Thoracic aorta (tissue), 2 donors: ENCODE measurements around the gene CHST12. TPM values are rescaled to one million over a fixed set of nuclear protein-coding genes. Genes with fewer than 3 reads are reported as not detected.
A peak's percentile ranks its signal among the peaks of the same experiment; 100 is the strongest.

Experiments used
- ATAC-seq: fragments of 150-250 bp; one replicate; pipeline ENCODE4 v1.8.0; 2017; ENCODE audit warnings: low read depth; ENCODE audit not compliant: insufficient number of reproducible peaks, low FRiP score
- DNase-seq: peaks from one replicate; pipeline ENCODE4 v3.0.0-alpha.2; 2020; ENCODE audit warnings: low spot score
- H3K27ac ChIP-seq, 2 donors: fragments of 200-600 bp; sonication (generic); 1 replicate in 1 of 2; 2 replicates in 1 of 2; pipeline ENCODE4 v1.5.1; 2016; ENCODE audit warnings: mild to moderate bottlenecking in 2 of 2, moderate library complexity in 2 of 2
- H3K27me3 ChIP-seq: fragments of 200-600 bp; sonication (generic); replicated peaks from 2 replicates; pipeline ENCODE4 v1.6.0; 2016; ENCODE audit warnings: mild to moderate bottlenecking; ENCODE audit not compliant: insufficient read depth
- H3K36me3 ChIP-seq: fragments of 200-600 bp; sonication (generic); one replicate; pipeline ENCODE4 v1.5.1; 2016
- H3K4me1 ChIP-seq, 2 donors: fragments of 200-600 bp; sonication (generic); 1 replicate in 1 of 2; 2 replicates in 1 of 2; pipeline versions ENCODE4 v1.5.1 to v1.6.0; 2016; ENCODE audit warnings: low read depth in 2 of 2, mild to moderate bottlenecking in 1 of 2; ENCODE audit not compliant: control insufficient read depth in 1 of 2
- H3K4me3 ChIP-seq: fragments of 200-600 bp; sonication (generic); 2 replicates; pipeline ENCODE4 v1.5.1; 2016; ENCODE audit warnings: mild to moderate bottlenecking
- H3K9me3 ChIP-seq: fragments of 200-600 bp; sonication (generic); 2 replicates; pipeline ENCODE4 v1.5.1; 2016
- total RNA-seq, 2 donors: library from RNA; depleted of rRNA; stranded (reverse); fragments of >200 nt; gene quantifications; one replicate each; pipeline versions ENCODE4 v1.1.0 to v1.2.3, GENCODE V29; 2016
- TF ChIP-seq, protein P1 (sequence below): fragments of 200-600 bp; sonication (generic); IDR thresholded peaks from one replicate; pipeline ENCODE4 v1.5.1; 2019; ENCODE audit warnings: antibody characterized with exemption

Gene CHST12
- total RNA-seq, 2 donors from 2014 or later = 18.7 to 19.1 TPM

- peaks cover 0 to 9% of the 10 kb centered on the region in 2 donors for H3K4me1 ChIP-seq
- no peak overlapping the region for H3K27ac ChIP-seq
- no peaks in the 10 kb centered on the region for H3K27me3 ChIP-seq
- no peaks in the 10 kb centered on the region for H3K36me3 ChIP-seq
- TF ChIP-seq, protein P1, sequence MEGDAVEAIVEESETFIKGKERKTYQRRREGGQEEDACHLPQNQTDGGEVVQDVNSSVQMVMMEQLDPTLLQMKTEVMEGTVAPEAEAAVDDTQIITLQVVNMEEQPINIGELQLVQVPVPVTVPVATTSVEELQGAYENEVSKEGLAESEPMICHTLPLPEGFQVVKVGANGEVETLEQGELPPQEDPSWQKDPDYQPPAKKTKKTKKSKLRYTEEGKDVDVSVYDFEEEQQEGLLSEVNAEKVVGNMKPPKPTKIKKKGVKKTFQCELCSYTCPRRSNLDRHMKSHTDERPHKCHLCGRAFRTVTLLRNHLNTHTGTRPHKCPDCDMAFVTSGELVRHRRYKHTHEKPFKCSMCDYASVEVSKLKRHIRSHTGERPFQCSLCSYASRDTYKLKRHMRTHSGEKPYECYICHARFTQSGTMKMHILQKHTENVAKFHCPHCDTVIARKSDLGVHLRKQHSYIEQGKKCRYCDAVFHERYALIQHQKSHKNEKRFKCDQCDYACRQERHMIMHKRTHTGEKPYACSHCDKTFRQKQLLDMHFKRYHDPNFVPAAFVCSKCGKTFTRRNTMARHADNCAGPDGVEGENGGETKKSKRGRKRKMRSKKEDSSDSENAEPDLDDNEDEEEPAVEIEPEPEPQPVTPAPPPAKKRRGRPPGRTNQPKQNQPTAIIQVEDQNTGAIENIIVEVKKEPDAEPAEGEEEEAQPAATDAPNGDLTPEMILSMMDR = no peak
- H3K4me3 ChIP-seq = no peak overlapping the region
- no peak for DNase-seq
- H3K9me3 ChIP-seq = no peaks in the 10 kb centered on the region
- ATAC-seq = no peak
Observed at GRCh38 chr7:2420216-2420933, 17.0 kb downstream of the CHST12 start.

- Histone ChIP-seq H3K9me3 (no peaks in the 10 kb centered on the region), H3K36me3 (no peaks in the 10 kb centered on the region), H3K27me3 (no peaks in the 10 kb centered on the region), H3K4me1 (peaks cover 0 to 9% of the 10 kb centered on the region in 2 donors), H3K4me3 (no peak overlapping the region), H3K27ac (no peak overlapping the region)
- DNase-seq (no peak), ATAC-seq (no peak)
- TF ChIP-seq, protein P1 = no peak
Observed at GRCh38 chr7:2421943-2422310, 18.5 kb downstream of the CHST12 start.

DNA sequence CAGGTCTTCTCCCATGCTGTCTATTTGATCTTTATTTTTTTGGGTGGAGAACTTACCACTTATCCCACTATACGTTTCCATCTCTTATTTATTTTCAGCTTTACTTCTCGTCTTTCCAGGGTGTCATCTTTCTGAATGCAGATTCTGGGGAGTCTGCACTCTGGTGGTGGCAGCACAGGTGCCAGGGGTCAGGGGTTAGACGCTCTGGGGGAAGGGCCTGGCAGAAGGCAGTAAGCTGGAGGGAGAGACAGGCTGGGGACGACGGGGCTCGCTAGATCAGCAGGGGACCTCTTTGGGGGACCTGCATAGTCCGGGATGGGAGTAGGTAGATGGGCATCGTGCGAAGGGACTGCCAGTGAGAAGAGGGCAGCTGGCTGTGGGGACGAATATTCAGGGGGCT, 22.3 kb downstream of the CHST12 start:
- Histone ChIP-seq H3K9me3 (no peaks in the 10 kb centered on the region), H3K27ac (no peak overlapping the region), H3K36me3 (no peaks in the 10 kb centered on the region), H3K4me3 (no peak overlapping the region), H3K27me3 (no peaks in the 10 kb centered on the region), H3K4me1 (no peaks in the 10 kb centered on the region)
- ATAC-seq (no peak), DNase-seq (no peak)
- TF ChIP-seq, protein P1 = no peak

- no peak for ATAC-seq
- TF ChIP-seq, protein P1 = peak; percentile 8
- no peak overlapping the region for H3K4me3 ChIP-seq
- no peaks in the 10 kb centered on the region for H3K27me3 ChIP-seq
- no peaks in the 10 kb centered on the region for H3K4me1 ChIP-seq
- peaks cover 18% of the 10 kb centered on the region for H3K36me3 ChIP-seq
- H3K27ac ChIP-seq = no peak overlapping the region
- no peaks in the 10 kb centered on the region for H3K9me3 ChIP-seq
- DNase-seq = no peak
Observed at GRCh38 chr7:2431260-2431867, 28.0 kb downstream of the CHST12 start.

DNA sequence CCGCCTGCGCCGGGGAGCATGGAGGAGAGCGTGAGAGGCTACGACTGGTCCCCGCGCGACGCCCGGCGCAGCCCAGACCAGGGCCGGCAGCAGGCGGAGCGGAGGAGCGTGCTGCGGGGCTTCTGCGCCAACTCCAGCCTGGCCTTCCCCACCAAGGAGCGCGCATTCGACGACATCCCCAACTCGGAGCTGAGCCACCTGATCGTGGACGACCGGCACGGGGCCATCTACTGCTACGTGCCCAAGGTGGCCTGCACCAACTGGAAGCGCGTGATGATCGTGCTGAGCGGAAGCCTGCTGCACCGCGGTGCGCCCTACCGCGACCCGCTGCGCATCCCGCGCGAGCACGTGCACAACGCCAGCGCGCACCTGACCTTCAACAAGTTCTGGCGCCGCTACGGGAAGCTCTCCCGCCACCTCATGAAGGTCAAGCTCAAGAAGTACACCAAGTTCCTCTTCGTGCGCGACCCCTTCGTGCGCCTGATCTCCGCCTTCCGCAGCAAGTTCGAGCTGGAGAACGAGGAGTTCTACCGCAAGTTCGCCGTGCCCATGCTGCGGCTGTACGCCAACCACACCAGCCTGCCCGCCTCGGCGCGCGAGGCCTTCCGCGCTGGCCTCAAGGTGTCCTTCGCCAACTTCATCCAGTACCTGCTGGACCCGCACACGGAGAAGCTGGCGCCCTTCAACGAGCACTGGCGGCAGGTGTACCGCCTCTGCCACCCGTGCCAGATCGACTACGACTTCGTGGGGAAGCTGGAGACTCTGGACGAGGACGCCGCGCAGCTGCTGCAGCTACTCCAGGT, 29.7 kb downstream of the CHST12 start:
- H3K4me1 ChIP-seq = no peaks in the 10 kb centered on the region
- no peak overlapping the region for H3K4me3 ChIP-seq
- peaks cover 18% of the 10 kb centered on the region for H3K36me3 ChIP-seq
- no peaks in the 10 kb centered on the region for H3K9me3 ChIP-seq
- H3K27ac ChIP-seq = no peak overlapping the region
- no peak for DNase-seq
- TF ChIP-seq, protein P1 = no peak
- H3K27me3 ChIP-seq = no peaks in the 10 kb centered on the region
- ATAC-seq = no peak
